ENCODE results near the gene CXorf58. TPM values are rescaled to one million over a fixed set of nuclear protein-coding genes. Genes with fewer than 3 reads are reported as not detected.

CXorf58 gene
- total and polyA plus RNA-seq, 9 of the 15 experiments (the other 6 are each of a cell fraction or from before 2014, with no cell fraction given) = 0.10 to 0.27 (median 0.16) TPM; not detected in 3

GRCh38 chrX:23890933-23891332, 16.9 kb upstream of the CXorf58 start:
- H3K9ac ChIP-seq (ENCODE audit: insufficient read depth in 1 of 2, low read depth in 2 of 2, low read length in 2 of 2) = no peak overlapping the region
- H2AFZ ChIP-seq (ENCODE audit: low read depth, low read length) = no peak overlapping the region
- H3K9me3 ChIP-seq (replicated peaks; ENCODE audit: control insufficient read depth, insufficient read depth, low read depth, low read length) = no peaks in the 10 kb centered on the region
- no peak overlapping the region for H3K27ac ChIP-seq (ENCODE audit: extremely low read depth, low read depth, low read length)
- peak; percentile 62 for ATAC-seq
- intact Hi-C loops (cut with micrococcal nuclease) (no loop called here), in situ Hi-C loops (cut with MboI) (no loop called here)
- H4K20me1 ChIP-seq (replicated peaks; ENCODE audit: control insufficient read depth, insufficient read depth, low read length) = no peaks in the 10 kb centered on the region
- 91% methylated on average over 3 of the region's 4 CpGs for WGBS (ENCODE audit: insufficient coverage, low coverage, missing lambda C conversion rate)
- H3K9me1 ChIP-seq (ENCODE audit: control insufficient read depth, insufficient read depth, low read length) = no peaks in the 10 kb centered on the region
- H3K4me2 ChIP-seq (ENCODE audit: insufficient read depth, low read length) = no peak overlapping the region
- no TSS peak for BruUV-seq (replicated peaks)
- ChIA-PET POLR2A (interaction anchor here (1.0 kb wide), 1 partner anchor 104 kb away, joined by 3 read pairs; no protein-coding TSS in a partner anchor), CTCF (ENCODE audit: low intra/inter-chr PET ratio) (no interaction called here)
- H3K4me1 ChIP-seq (replicated peaks in 1 of 2; ENCODE audit: control insufficient read depth in 2 of 2, insufficient read depth in 2 of 2, low read length in 2 of 2) = peaks cover 0 to 4% of the 10 kb centered on the region in 2 experiments; a peak in 3 of 5 replicates
- no peak for DNase-seq (ENCODE audit: extremely low read depth in 1 of 4, low spot score in 3 of 4)
- H3K79me2 ChIP-seq (ENCODE audit: control insufficient read depth, insufficient read depth, low read length) = peaks cover 8% of the 10 kb centered on the region; the same call in 2 of the 3 replicates
- FAIRE-seq = peak; percentile 49
- TF ChIP-seq THRB (CRISPR knock-in tag; conservative IDR thresholded peaks at IDR 0.05) = no peak
- no peak for TF ChIP-seq ELF2 (CRISPR knock-in tag; IDR thresholded peaks at IDR 0.05)
- no peak for TF ChIP-seq SRF (CRISPR knock-in tag; IDR thresholded peaks at IDR 0.05)
- TF ChIP-seq JUND (IDR thresholded peaks at IDR 0.05; ENCODE audit: borderline replicate concordance, low read depth, low read length) = peak; percentile 18; the same call in 1 of the 2 replicates
- no peak for TF ChIP-seq JUND (tag; IDR thresholded peaks at IDR 0.05; ENCODE audit: borderline replicate concordance, low read depth, low read length)
- TF ChIP-seq ZNF511 (CRISPR knock-in tag; IDR thresholded peaks at IDR 0.05) = no peak
- no peak overlapping the region for H3K4me3 ChIP-seq
- H3K27me3 ChIP-seq (ENCODE audit: control insufficient read depth in 2 of 2, insufficient read depth in 2 of 2, low read length in 2 of 2) = no peaks in the 10 kb centered on the region
- H3K36me3 ChIP-seq (ENCODE audit: control insufficient read depth, insufficient read depth, low read length) = no peaks in the 10 kb centered on the region
